HG02642 (cell line): ENCODE results near the gene IL37.
"Not testable (repeated sequence)": the region's sequence is repeated elsewhere in the genome, so short reads cannot be mapped to it uniquely, and the experiment has no call there.

Experiments used
- ATAC-seq: cut with Tn5 transposase; IDR thresholded peaks from one replicate; pipeline ENCODE4 v1.9.1; 2021; ENCODE audit warnings: mild to moderate bottlenecking; ENCODE audit not compliant: unreplicated experiment, poor library complexity

Gene IL37

GRCh38 chr2:112887964-112888749 lies 22.8 kb upstream of the IL37 start:
- ATAC-seq, result no peak

- ATAC-seq, result no peak
These were observed 21.0 kb upstream of the IL37 start for GRCh38 chr2:112889976-112890375.

DNA sequence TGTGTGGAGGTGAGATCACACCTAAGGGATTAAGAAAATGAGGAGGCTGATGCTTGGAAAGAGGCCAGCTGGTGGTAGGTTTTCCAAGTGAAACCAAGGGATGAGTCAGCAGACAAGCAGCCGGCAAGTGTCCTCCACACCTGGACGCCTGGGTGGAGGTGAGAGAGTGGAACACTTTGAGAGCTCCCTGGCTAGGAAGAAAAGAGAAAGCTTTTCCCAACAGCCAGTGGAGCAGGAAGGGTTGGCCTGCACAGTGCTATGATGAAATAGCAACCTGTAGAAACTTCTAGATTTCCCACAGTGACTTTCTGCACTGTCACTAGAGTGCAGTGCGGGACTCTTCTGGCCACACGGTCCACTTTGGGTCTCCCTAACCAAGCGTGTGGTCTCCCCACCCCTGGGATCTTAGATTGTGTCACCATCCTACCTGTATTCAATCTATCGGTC lies 19.6 kb upstream of the IL37 start:
- no peak for ATAC-seq

- ATAC-seq, result no peak
These were observed 17.2 kb upstream of the IL37 start for GRCh38 chr2:112893752-112894151.

DNA sequence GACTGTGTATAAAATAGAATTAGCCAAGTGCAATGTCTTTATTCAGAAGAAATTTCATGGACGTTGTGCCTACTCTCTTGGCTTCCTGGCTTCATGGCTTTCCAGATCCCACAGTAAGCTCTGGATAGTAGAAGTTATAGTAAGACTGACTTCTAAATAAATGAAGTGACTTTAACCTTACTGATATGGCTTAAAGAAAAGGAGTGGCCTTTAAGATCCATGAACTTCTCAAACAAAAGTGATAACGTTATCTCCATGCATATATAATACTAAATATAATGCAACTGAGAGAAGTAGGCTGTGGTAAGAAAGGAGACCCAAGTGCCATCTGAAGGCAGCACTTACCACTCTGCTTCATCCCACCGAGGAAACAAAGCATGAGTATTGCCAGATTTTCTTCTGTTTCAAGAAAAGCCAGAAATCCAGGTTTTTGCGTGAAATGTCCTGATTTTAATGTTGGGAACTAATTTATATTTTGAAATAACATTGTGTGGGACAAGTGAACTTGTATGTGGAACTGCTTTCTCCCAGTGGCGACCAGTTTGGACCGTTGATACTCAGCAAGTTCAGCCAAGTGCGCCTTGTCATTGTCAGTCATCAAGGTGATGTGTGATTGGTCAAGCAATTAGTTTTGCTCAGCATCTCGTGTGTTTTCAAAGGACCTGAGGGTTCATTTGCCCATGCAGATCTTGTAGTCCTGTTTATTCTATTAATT lies 13.9 kb upstream of the IL37 start:
- no peak for ATAC-seq

DNA sequence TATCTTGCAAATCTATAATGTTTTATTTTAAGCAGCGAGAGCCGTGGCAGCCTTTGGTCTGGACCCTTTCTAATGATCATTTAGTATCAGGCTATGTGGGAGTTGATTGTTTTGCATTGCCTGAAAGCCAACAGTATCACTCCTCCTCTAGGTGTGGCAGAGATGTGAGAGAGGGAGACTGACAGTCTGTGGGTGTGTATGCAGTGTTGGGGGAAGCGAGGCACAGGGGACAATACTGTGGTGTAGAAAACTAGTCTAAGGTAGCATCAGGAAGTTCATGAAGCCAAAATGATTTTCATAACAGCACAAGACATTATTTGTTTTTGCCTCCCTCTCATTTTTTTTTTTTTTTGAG lies 13.4 kb upstream of the IL37 start:
- ATAC-seq, result no peak

- ATAC-seq, result not testable (repeated sequence)
These were observed 9.4 kb upstream of the IL37 start for GRCh38 chr2:112901431-112902065.

- no peak for ATAC-seq
These were observed 8.1 kb upstream of the IL37 start for GRCh38 chr2:112902816-112903215.

GRCh38 chr2:112904883-112905282 lies 6.1 kb upstream of the IL37 start:
- ATAC-seq, result no peak

- ATAC-seq, result no peak
These were observed 4.7 kb upstream of the IL37 start for GRCh38 chr2:112906276-112906675.

DNA sequence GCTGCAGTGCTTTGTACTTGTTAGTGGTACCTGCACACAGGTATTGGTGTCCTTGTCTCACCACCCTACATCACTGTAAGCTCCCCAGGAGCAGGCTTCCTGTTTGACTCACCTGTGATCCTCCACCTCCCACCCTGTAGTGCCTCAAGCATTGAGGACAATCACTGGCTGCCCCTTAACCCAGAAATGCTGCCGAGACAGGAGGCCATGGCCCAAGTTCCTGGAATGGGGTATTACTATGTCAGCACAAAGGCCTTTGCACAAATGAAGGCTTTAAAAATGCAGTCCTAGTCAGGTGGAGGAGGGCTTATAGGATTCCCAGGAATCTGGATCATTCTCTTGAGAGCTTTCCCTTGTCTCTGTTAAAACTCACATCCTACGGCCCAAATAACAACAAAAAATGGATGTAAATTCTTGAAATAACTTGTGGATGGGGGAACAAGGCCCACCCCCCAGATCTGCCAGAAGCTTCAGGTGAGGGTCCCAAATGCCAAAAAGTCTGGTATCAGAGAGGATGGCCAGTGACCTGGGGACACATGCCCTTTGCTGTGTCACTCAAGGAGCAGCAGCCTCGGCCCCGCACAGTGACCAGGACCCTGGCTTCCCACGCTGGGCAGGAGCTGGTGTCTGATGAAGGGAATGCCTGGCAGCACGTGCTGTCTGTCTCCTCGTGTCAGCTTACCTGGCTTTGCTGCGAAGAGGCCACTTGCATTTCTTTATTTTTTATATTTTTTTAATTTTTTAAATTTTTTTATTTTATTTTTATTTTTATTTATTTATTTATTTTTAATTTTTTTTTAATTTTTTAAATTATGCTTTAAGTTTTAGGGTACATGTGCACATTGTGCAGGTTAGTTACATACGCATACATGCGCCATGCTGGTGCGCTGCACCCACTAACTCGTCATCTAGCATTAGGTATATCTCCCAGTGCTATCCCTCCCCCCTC lies 3.7 kb upstream of the IL37 start:
- no peak for ATAC-seq

DNA sequence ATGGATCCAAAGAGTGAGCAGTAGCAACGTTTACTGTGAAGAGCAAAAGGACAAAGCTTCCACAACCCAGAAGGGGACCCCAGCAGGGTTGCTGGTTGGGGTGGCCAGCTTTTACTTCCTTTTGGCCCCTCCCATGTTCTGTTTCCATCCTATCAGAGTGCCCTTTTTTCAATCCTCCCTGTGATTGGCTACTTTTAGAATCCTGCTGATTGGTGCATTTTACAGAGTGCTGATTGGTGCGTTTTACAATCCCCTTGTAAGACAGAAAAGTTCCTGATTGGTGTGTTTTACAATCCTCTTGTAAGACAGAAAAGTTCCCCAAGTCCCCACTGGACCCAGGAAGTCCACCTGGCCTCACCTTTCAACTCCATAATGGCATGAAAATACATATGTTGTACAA lies 2.4 kb upstream of the IL37 start:
- ATAC-seq, result not testable (repeated sequence)

GRCh38 chr2:112910219-112910618 lies 746 bp upstream of the IL37 start:
- no peak for ATAC-seq

GRCh38 chr2:112912403-112912802 lies 1.4 kb downstream of the IL37 start:
- ATAC-seq, result no peak

GRCh38 chr2:112915300-112916144 lies 4.6 kb downstream of the IL37 start:
- ATAC-seq, result no peak

DNA sequence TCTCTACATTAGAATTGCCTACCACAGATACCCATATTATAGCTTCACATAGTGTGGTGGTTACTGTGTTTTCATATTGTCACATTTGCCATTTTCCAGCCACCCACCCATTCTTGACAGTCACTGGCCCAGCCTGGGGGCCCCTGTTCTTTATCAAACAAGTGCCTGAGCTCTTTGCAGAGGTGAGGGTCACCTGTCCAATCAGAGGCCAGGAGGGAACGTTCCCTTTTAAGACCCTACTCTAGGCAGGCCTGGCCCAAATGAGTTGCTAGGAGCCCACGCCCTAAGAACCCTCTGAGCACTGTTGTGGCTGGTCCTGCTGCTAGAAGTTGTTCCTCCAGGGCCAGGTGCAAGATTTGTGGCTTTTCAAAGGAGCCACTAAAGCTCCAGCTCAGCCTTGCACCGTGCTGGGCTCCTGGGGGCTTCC lies 5.2 kb downstream of the IL37 start:
- no peak for ATAC-seq

GRCh38 chr2:112916625-112917247 lies 5.8 kb downstream of the IL37 start:
- ATAC-seq, result no peak

GRCh38 chr2:112917856-112918255 lies 6.9 kb downstream of the IL37 start:
- no peak for ATAC-seq

DNA sequence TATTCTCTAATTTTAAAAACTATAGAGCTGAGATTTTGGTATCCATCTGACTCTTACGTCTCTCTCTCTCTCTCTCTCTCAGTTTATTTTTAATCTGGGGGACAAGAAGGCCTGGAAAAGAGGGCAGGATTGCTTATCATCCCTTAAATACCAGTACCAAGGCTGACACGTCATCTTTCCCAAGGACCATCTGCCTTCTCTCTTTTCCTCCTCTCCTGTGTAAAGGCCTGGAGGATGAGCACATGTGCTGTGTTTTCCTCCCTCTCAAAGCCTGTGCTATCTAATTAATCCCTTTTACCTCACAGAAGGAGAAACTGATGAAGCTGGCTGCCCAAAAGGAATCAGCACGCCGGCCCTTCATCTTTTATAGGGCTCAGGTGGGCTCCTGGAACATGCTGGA lies 7.3 kb downstream of the IL37 start:
- ATAC-seq, result no peak
